Measurements from ENCODE around the gene HHIPL1.

- no peak for TF ChIP-seq CTCF (IDR thresholded peaks at IDR 0.05)
- no peak for TF ChIP-seq EZH2 (IDR thresholded peaks at IDR 0.05)
- no peak for TF ChIP-seq EZH2phosphoT487 (IDR thresholded peaks at IDR 0.05)
These were observed 84.1 kb downstream of the HHIPL1 start for GRCh38 chr14:99728981-99729451.
